AML-193 (cell line): Measurements from ENCODE around the gene SOX4.
"Not testable (repeated sequence)": the region's sequence is repeated elsewhere in the genome, so short reads cannot be mapped to it uniquely, and the experiment has no call there.

Experiments
- DNase-seq, 2 experiments: peaks; one replicate each; lab custom pipeline; 2025; lab: John Stamatoyannopoulos, UW

The SOX4 gene

DNA sequence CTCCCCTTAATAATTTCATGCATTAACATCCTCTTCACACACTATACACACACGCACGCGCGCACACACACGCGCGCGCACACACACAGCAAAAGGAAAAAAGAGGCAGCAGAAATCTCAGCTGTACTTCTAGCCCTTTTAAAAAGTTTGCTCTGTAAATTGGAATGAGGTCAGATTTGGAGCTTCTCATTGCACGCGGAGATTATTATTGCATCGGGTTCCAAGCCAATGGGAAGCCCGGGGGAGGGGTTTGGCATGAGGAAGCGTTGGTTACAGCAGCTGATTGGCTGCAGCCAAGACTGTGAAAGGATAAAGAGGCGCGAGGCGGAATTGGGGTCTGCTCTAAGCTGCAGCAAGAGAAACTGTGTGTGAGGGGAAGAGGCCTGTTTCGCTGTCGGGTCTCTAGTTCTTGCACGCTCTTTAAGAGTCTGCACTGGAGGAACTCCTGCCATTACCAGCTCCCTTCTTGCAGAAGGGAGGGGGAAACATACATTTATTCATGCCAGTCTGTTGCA is at the start of gene SOX4:
TSS of gene SOX4 (plus strand) at position 340 of the 515 bp plus-strand sequence. CDS start 784 bp downstream, outside the sequence.
- DNase-seq, result peak; percentile 67 to 70

- DNase-seq, result not testable (repeated sequence)
Measured at GRCh38 chr6:21552286-21552685, 41.3 kb upstream of the SOX4 start.

DNA sequence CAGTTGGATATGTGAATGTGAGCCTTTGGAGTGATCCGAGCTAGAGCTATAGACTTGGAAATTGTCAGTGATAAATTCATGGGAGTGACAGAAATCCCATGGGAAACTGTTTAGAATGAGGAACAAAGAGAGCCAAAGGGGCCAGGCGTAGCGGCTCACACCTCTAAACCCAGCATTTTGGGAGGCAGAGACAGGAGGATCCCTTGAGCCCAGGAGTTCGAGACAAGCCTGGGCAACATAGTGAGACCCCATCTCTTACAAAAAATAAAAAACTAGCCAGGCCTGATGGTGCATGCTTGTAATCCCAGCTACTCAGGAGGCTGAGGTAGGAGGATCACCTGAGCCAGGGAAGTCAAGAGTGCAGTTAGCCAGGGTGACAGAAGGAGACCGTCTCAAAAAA is 39.3 kb upstream of the SOX4 start:
- DNase-seq, result no peak

GRCh38 chr6:21555197-21555596 is 38.4 kb upstream of the SOX4 start:
- no peak for DNase-seq

DNA sequence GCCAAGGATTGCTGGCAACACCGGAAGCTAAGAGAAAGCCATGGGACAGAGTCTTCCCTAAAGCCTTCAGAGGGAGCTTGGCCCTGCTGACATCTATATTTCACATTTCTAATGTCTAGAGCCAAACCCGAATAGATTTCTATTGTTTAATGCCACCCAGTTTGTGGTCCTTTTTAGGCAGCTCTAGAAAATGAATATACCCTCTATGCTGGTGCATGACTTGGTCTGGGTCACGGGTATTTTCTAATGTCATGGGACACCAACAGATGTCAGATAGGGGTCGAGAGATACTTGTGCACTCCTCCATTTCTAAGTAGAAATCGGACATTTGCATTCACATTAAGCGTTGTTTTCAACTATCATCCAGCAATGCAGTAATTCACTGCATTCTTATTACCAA is 37.0 kb upstream of the SOX4 start:
- no peak for DNase-seq

GRCh38 chr6:21556968-21557721 is 36.4 kb upstream of the SOX4 start:
- DNase-seq, result no peak

- no peak for DNase-seq
Measured at GRCh38 chr6:21559238-21559637, 34.3 kb upstream of the SOX4 start.

GRCh38 chr6:21560249-21560648 is 33.3 kb upstream of the SOX4 start:
- DNase-seq, result no peak

DNA sequence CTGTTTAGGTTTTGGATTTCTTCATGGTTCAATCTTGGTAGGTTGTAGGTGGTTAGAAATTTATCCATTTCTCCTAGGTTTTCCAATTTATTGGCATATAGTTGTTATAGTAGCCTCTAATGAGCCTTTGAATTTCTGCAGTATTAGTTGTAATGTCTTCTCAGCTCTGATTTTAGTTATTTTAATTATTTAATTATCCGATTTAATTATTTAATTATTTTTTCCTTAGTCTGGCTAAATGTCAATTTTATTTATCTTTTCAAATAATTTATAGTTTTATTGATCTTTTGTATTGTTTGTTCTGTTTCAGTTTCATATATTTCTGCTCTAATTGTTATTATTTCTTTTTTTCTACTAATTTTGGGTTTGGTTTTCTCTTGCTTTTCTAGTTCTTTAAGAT is 28.1 kb upstream of the SOX4 start:
- DNase-seq, result no peak

GRCh38 chr6:21578523-21578922 is 15.0 kb upstream of the SOX4 start:
- no peak for DNase-seq

DNA sequence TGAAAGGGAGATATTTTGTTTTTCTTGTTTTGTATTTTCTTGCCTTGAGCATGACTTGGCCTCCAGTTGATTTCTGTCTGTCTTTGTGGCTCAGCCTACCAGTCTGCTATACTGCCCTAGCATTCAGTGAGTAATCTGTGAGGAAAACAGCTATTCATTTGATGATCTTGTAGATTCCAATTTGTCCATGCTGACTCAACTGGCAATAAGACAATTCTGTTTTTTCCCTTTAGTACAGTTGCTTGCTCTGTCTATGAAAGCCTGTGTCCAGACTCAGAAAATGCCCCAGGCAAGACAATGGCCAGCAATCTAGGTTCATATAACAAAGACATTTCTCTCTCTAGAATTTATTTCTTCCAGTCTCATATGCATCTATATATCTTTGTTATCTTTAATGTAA is 10.9 kb upstream of the SOX4 start:
- no peak for DNase-seq

DNA sequence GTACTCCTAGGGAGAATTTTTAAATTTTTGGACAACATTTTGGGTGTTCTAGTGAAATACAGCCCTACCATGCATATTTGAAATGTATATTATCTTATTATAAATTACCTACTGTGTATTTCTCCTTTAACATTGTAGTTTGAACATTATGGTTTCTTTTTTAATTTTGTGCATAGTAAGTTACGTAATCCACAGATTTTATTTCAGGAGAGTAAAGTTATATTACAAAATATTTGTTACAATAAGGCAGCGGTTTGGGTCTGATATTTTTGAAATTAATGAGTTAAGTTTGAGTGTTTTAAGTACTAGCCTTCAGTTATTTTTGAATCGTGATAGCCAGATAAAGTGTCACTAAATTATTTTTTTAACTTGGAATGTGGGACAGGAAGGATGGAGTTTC is 7.3 kb upstream of the SOX4 start:
- no peak for DNase-seq

GRCh38 chr6:21586740-21587178 is 6.8 kb upstream of the SOX4 start:
- DNase-seq, result no peak

GRCh38 chr6:21587179-21587960 is 6.2 kb upstream of the SOX4 start:
- peak; percentile 39 to 43 for DNase-seq

DNA sequence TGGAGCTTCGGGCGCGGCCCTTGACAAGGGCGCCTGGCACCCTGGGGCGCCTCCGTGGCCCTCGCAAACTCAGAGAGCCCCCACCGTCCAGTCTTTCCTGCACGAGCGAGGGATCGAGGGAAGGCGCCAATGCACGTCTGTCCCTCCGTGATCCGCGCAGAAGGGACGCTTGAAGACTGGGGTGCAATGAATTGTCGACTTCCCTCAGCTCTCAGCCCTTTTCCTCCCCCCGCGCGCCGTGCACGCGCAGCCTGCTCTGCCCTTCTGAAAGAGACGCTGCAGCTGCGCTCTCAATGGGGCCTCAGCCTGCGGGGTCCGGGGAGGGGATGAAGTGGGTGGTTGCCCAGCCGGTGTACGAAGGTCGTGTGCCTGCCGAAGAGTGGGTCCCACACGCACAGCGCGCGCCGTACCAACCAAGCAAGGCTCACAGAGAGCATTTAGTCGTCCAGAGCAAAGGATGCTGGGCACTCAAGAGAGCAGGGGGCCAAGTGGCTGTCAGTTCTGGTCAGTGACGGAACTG is 5.5 kb upstream of the SOX4 start:
- DNase-seq, result peak; percentile 29 to 43

GRCh38 chr6:21588481-21589351 is 4.8 kb upstream of the SOX4 start:
- peak; percentile 26 to 46 for DNase-seq

DNA sequence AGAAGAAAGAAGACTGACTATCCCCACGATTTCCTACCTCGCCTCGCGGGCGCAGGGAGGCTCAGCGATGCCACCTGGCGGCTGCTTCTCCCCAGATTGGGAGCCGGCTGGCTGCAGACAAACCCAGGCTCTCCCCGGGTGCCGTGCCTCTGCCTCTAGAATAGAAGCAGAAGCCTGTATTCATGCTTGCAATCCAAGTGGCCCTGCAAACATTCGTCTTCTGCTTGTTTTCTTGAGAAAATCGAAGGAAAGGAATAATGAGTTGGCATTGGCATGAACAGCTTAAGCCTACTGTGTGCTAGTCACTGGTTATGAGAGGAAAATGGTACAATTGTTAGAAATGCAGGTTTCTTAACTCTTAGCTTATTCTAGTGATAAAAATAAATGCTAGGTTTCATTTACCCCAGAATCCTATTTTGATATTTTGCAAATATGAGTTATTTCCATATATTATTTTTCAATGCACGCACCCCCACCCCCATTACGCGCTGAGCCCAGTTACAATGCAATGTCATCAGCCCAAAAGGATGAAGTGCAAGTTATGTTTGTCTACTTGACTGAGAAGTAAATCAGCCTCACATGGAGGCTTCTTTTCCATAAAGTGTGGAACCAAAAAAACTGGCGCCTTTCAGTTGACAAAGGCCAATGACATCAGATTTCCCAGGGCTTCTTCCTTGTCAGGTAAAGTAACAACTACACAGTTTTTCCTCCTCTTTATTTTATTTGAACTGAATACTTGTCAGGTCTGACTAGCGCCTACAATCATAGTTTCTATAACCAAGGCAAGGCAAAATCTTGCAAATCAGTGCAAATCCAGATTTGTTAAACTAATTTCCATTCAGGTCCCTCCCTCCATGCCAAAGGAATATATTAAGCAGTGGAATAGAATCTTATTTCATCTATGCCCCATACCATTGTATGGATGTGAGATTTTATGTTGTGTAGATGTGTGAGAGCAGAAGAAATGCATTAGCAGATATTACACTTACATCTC is 3.9 kb upstream of the SOX4 start:
- DNase-seq, result peak; percentile 71 to 76

DNA sequence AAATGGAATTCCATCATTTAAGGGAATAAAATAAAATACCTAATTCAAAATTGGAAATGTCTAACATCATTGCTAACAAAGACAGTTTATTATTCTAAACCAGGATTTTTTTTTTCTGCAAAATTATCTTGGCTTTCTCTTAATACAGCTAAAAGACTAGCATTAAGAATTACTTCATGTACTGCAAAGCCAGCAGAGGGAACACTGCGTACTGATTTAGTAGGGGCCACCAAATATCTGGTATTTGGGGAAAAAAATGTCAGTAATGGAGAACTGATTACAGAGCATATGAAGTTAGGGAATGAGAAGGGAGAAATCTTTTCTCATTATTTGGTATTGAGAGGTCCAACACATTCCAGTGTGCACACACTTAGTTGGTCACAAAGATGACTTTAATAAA is 3.2 kb upstream of the SOX4 start:
- DNase-seq, result no peak

- DNase-seq, result no peak
Measured at GRCh38 chr6:21591446-21591845, 2.1 kb upstream of the SOX4 start.

DNA sequence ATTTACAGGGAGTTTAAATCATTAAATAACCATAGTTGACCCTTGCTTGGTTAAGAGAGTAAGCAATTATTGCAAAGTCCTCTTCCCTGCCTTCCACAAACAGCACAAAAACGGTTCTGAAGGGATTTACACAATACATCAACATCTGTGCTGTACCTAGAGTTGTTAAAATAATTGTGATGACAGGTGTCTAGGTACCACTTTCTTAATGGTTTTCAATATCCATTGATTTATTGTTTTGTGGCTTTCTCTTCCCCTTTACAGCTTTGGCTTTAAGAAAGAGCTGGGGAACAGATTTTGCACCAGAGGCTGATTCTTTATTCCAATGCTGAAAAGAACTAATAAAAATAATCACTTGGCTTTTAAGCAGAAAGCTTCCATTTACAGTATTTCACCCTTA is 598 bp upstream of the SOX4 start:
- no peak for DNase-seq
